Measurements from ENCODE around the gene HEBP2. TPM values are rescaled to one million over a fixed set of nuclear protein-coding genes. Genes with fewer than 3 reads are reported as not detected.

Gene HEBP2
- total and polyA plus RNA-seq, 2 of the 13 experiments (the other 11 are each of a cell fraction or from before 2014, with no cell fraction given) = 16.0 to 72.8 TPM

- WGBS (ENCODE audit: low lambda C conversion rate) = 98% methylated on average over 17 of the region's 19 CpGs
- Histone ChIP-seq H2AFZ (ENCODE audit: low read length) (no peak overlapping the region), H3K27ac (ENCODE audit: extremely low read length, insufficient read depth, low read length) (no peak overlapping the region), H3K9ac (ENCODE audit: insufficient read depth, low read depth, low read length) (no peak overlapping the region), H3K4me1 (ENCODE audit: insufficient read depth, low read length) (no peaks in the 10 kb centered on the region), H3K4me3 (replicated peaks in 1 of 3; ENCODE audit: insufficient read depth in 1 of 3, low read depth in 2 of 3, low read length in 3 of 3) (no peak overlapping the region), H4K20me1 (ENCODE audit: insufficient read depth, low read length) (no peaks in the 10 kb centered on the region), H3K4me2 (ENCODE audit: low read depth, low read length) (no peak overlapping the region), H3K79me2 (ENCODE audit: insufficient read depth, low read length) (no peaks in the 10 kb centered on the region), H3K36me3 (replicated peaks in 1 of 2; ENCODE audit: control insufficient read depth in 1 of 2, insufficient read depth in 2 of 2, low read length in 2 of 2) (peaks cover 43 to 97% of the 10 kb centered on the region in 2 experiments), H3K9me3 (ENCODE audit: low read length) (no peaks in the 10 kb centered on the region), H3K27me3 (ENCODE audit: control insufficient read depth in 1 of 2, insufficient read depth in 2 of 2, low read length in 2 of 2) (no peaks in the 10 kb centered on the region)
- intact Hi-C loops (cut with micrococcal nuclease; ENCODE audit: unreplicated experiment) (no loop called here), in situ Hi-C loops (cut with HindIII; ENCODE audit: extremely low pct_ligation_motif_present, low pct_unique_long_range_greater_than_20kb) (loop anchor here (5.0 to 10.0 kb wide), 3 partner anchors 76 to 333 kb away; no protein-coding TSS in a partner anchor)
- ChIA-PET POLR2A (interaction anchor here (1.2 kb wide), 1 partner anchor 87 kb away, joined by 3 read pairs; no protein-coding TSS in a partner anchor), CTCF (ENCODE audit: low intra/inter-chr PET ratio, low total read pairs) (interaction anchor here (0.7 kb wide), 1 partner anchor 86 kb away, joined by 3 read pairs; no protein-coding TSS in a partner anchor)
- ATAC-seq (peak; percentile 6; the same call in 1 of the 3 replicates), DNase-seq (ENCODE audit: low spot score) (no peak), FAIRE-seq (no peak)
- no TSS peak for BruUV-seq (replicated peaks)
- TF ChIP-seq RBM22 (optimal IDR thresholded peaks at IDR 0.05; ENCODE audit: low read length) = peak; percentile 90
- no peak for TF ChIP-seq MAZ (IDR thresholded peaks at IDR 0.05; ENCODE audit: borderline replicate concordance, low read depth, low read length)
- TF ChIP-seq MAZ (CRISPR knock-in tag; IDR thresholded peaks at IDR 0.05; ENCODE audit: low read depth) = 0 out of 2 replicates have a peak, but pooled peaks have one; percentile 15
- no peak for TF ChIP-seq ZNF605 (CRISPR knock-in tag; IDR thresholded peaks at IDR 0.05)
These were observed 27.4 kb downstream of the HEBP2 start for GRCh38 chr6:138431256-138432062.

GRCh38 chr6:138432063-138432356, 28.0 kb downstream of the HEBP2 start:
- no peak overlapping the region for H3K9ac ChIP-seq (ENCODE audit: insufficient read depth, low read depth, low read length)
- no peaks in the 10 kb centered on the region for H3K79me2 ChIP-seq (ENCODE audit: insufficient read depth, low read length)
- H3K4me2 ChIP-seq (ENCODE audit: low read depth, low read length) = no peak overlapping the region
- no peak for DNase-seq (ENCODE audit: low spot score)
- H3K4me1 ChIP-seq (ENCODE audit: insufficient read depth, low read length) = no peaks in the 10 kb centered on the region
- no peaks in the 10 kb centered on the region for H3K27me3 ChIP-seq (ENCODE audit: control insufficient read depth in 1 of 2, insufficient read depth in 2 of 2, low read length in 2 of 2)
- intact Hi-C loops (cut with micrococcal nuclease; ENCODE audit: unreplicated experiment) = no loop called here
- ChIA-PET POLR2A (no interaction called here), CTCF (ENCODE audit: low intra/inter-chr PET ratio, low total read pairs) (interaction anchor here (0.7 kb wide), 1 partner anchor 85 kb away, joined by 3 read pairs; no protein-coding TSS in a partner anchor)
- peak; percentile 13 for ATAC-seq
- no peak overlapping the region for H2AFZ ChIP-seq (ENCODE audit: low read length)
- H4K20me1 ChIP-seq (ENCODE audit: insufficient read depth, low read length) = no peaks in the 10 kb centered on the region
- no TSS peak for BruUV-seq (replicated peaks)
- no peak overlapping the region for H3K27ac ChIP-seq (ENCODE audit: extremely low read length, insufficient read depth, low read length)
- 100% methylated on average over 9 of the region's 11 CpGs for WGBS (ENCODE audit: low lambda C conversion rate)
- H3K4me3 ChIP-seq (replicated peaks in 1 of 3; ENCODE audit: insufficient read depth in 1 of 3, low read depth in 2 of 3, low read length in 3 of 3) = no peak overlapping the region
- in situ Hi-C loops (cut with HindIII; ENCODE audit: extremely low pct_ligation_motif_present, low pct_unique_long_range_greater_than_20kb) = loop anchor here (5.0 to 10.0 kb wide), 3 partner anchors 75 to 333 kb away; no protein-coding TSS in a partner anchor
- peaks cover 42 to 96% of the 10 kb centered on the region in 2 experiments for H3K36me3 ChIP-seq (replicated peaks in 1 of 2; ENCODE audit: control insufficient read depth in 1 of 2, insufficient read depth in 2 of 2, low read length in 2 of 2)
- FAIRE-seq = no peak
- no peaks in the 10 kb centered on the region for H3K9me3 ChIP-seq (ENCODE audit: low read length)
- TF ChIP-seq AGO2 (optimal IDR thresholded peaks at IDR 0.05; ENCODE audit: low read depth, low read length) (peak; percentile 91), ZNF34 (CRISPR knock-in tag; IDR thresholded peaks at IDR 0.05; ENCODE audit: borderline replicate concordance) (no peak), ZSCAN21 (CRISPR knock-in tag; IDR thresholded peaks at IDR 0.05; ENCODE audit: borderline replicate concordance) (no peak), DR1 (CRISPR knock-in tag; IDR thresholded peaks at IDR 0.05) (no peak), SOX6 (IDR thresholded peaks at IDR 0.05) (no peak), SOX6 (CRISPR knock-in tag; IDR thresholded peaks at IDR 0.05) (0 out of 2 replicates have a peak, but pooled peaks have one; percentile 23), BHLHE40 (IDR thresholded peaks at IDR 0.05; ENCODE audit: low read length) (no peak), ZNF768 (CRISPR knock-in tag; IDR thresholded peaks at IDR 0.05) (peak; percentile 34; the same call in 1 of the 2 replicates), ZBTB4 (CRISPR knock-in tag; IDR thresholded peaks at IDR 0.05; ENCODE audit: borderline replicate concordance) (no peak), ZNF607 (CRISPR knock-in tag; IDR thresholded peaks at IDR 0.05; ENCODE audit: borderline replicate concordance) (no peak), RBM22 (optimal IDR thresholded peaks at IDR 0.05; ENCODE audit: low read length) (peak; percentile 9)
